Naive thymus-derived CD8-positive, alpha-beta T cell (primary cell): Measurements from ENCODE around the gene NPR1. TPM values are rescaled to one million over a fixed set of nuclear protein-coding genes. Genes with fewer than 3 reads are reported as not detected.
A peak's percentile ranks its signal among the peaks of the same experiment; 100 is the strongest.
"Not testable (repeated sequence)": the region's sequence is repeated elsewhere in the genome, so short reads cannot be mapped to it uniquely, and the experiment has no call there.

ENCODE experiments used
- ATAC-seq, 2 donors: fragments of 150-1000 bp; cut with Tn5 transposase in 1 of 2; sonication (Bioruptor Pico), chemical (Tn5 transposase) in 1 of 2; 1 replicate in 1 of 2; 2 replicates in 1 of 2; pipeline ENCODE4 v1.10.0; 2021; ENCODE audit warnings: mild to moderate bottlenecking in 2 of 2, moderate library complexity in 2 of 2
- POLR2A ChIA-PET: fragments of 350-600 bp; sonication (Branson Sonifier 250); formaldehyde crosslinking; loops from one replicate; lab custom pipeline; 2021; ENCODE audit warnings: antibody characterized with exemption; lab: Charles Lee
- DNase-seq, 10 donors: peaks; one replicate each; pipeline versions ENCODE4 v3.0.0 to v3.0.0-alpha.2; 2020 to 2022
- H3K27ac Mint-ChIP-seq, 10 donors: one replicate each; pipeline ENCODE4 v1.8.0; 2020 to 2022; ENCODE audit warnings: mild to moderate bottlenecking in 10 of 10, mixed read lengths in 10 of 10, moderate library complexity in 4 of 10, inconsistent platforms in 1 of 10
- H3K27me3 Mint-ChIP-seq, 5 donors: one replicate each; pipeline ENCODE4 v1.8.0; 2021 to 2022; ENCODE audit warnings: mixed read lengths in 5 of 5
- H3K36me3 Mint-ChIP-seq, 3 donors: one replicate each; pipeline ENCODE4 v1.8.0; 2020 to 2022; ENCODE audit warnings: mixed read lengths in 3 of 3, mild to moderate bottlenecking in 2 of 3, inconsistent platforms in 1 of 3
- H3K4me1 Mint-ChIP-seq, 4 donors: one replicate each; pipeline ENCODE4 v1.8.0; 2021 to 2022; ENCODE audit warnings: mixed read lengths in 4 of 4
- H3K4me3 Mint-ChIP-seq, 10 donors: one replicate each; pipeline ENCODE4 v1.8.0; 2020 to 2022; ENCODE audit warnings: mild to moderate bottlenecking in 10 of 10, mixed read lengths in 10 of 10, moderate library complexity in 6 of 10, inconsistent platforms in 1 of 10
- H3K9me3 Mint-ChIP-seq, 9 donors: one replicate each; pipeline ENCODE4 v1.8.0; 2020 to 2022; ENCODE audit warnings: mixed read lengths in 9 of 9, mild to moderate bottlenecking in 3 of 9, inconsistent platforms in 1 of 9, moderate library complexity in 1 of 9
- polyA plus RNA-seq, 3 donors: library from polyadenylated mRNA; unstranded; fragments of 300-500 nt; fragmentation: Illumina TruSeq; gene quantifications; one replicate each; pipeline ENCODE4 v1.2.3, GENCODE V29; 2021
- total RNA-seq, 8 experiments: library from RNA in 2 of 8; stranded (reverse) in 2 of 8; gene quantifications; one replicate each; pipeline ENCODE4 v1.2.3 and lab custom pipeline; 2021 to 2026

NPR1 gene
- total and polyA plus RNA-seq, 5 experiments from 2014 or later = not detected

DNA sequence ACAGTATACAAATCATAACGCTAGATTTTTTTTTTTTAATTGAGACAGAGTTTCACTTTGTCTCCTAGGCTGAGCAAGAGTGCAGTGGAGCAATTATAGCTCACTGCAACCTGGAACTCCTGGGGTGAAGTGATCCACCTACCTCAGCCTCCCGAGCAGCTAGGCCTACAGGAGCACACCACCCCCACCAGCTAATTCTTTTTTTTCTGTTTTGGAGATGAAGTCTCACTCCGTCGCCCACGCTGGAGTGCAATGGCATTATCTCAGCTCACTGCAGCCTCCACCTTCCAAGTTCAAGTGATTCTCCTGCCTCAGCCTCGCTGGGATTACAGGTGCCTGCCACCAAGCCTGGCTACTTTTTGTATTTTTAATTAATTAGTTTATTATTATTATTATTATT lies 21.3 kb downstream of the NPR1 start:
- DNase-seq (no peak), ATAC-seq (no peak)
- Mint-ChIP-seq H3K27me3 (peaks cover 0 to 13% (median 2%) of the 10 kb centered on the region in 5 donors), H3K4me3 (no peak overlapping the region), H3K27ac (no peak overlapping the region), H3K36me3 (no peaks in the 10 kb centered on the region), H3K4me1 (peaks cover 0 to 6% (median 3%) of the 10 kb centered on the region in 4 donors), H3K9me3 (no peaks in the 10 kb centered on the region)
- POLR2A ChIA-PET = no interaction called here

- H3K4me3 Mint-ChIP-seq = no peak overlapping the region
- H3K27me3 Mint-ChIP-seq = no peaks in the 10 kb centered on the region
- ATAC-seq (no peak), DNase-seq (no peak)
- no peaks in the 10 kb centered on the region for H3K36me3 Mint-ChIP-seq
- POLR2A ChIA-PET = no interaction called here
- H3K27ac Mint-ChIP-seq = no peak overlapping the region
- H3K4me1 Mint-ChIP-seq = no peaks in the 10 kb centered on the region
- H3K9me3 Mint-ChIP-seq = no peaks in the 10 kb centered on the region
Observed at GRCh38 chr1:153705484-153705883, 27.0 kb downstream of the NPR1 start.

GRCh38 chr1:153711026-153711425 lies 32.5 kb downstream of the NPR1 start:
- Mint-ChIP-seq H3K27me3 (peaks cover 2 to 11% (median 6%) of the 10 kb centered on the region in 5 donors), H3K4me1 (no peaks in the 10 kb centered on the region), H3K36me3 (no peaks in the 10 kb centered on the region), H3K9me3 (no peaks in the 10 kb centered on the region), H3K4me3 (no peak overlapping the region), H3K27ac (no peak overlapping the region)
- no peak for ATAC-seq
- POLR2A ChIA-PET = interaction anchor here (1.0 kb wide), 1 partner anchor 10 kb away, joined by 3 read pairs; no protein-coding TSS in a partner anchor
- no peak for DNase-seq

DNA sequence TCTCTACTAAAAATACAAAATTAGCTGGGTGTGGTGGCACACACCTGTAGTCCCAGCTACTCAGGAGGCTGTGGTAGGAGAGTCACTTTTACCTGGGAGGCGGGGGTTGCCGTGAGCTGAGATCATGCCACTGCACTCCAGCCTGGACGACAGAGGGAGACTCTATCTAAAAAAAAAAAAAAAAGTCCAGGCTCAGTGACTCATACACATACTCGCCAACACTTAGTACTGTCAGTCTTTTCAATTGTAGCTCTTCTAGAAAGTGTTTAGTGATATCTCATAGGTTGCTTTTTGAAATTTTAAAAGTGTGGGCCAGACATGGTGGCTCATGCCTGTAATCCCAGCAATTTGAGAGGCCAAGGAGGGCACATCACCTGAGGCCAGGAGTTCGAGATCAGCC lies 37.7 kb downstream of the NPR1 start:
- ATAC-seq, H3K4me1 Mint-ChIP-seq, H3K27ac Mint-ChIP-seq, H3K9me3 Mint-ChIP-seq, DNase-seq, H3K36me3 Mint-ChIP-seq, H3K4me3 Mint-ChIP-seq, POLR2A ChIA-PET: not testable (repeated sequence)
- H3K27me3 Mint-ChIP-seq = peaks cover 2 to 11% (median 5%) of the 10 kb centered on the region in 5 donors

DNA sequence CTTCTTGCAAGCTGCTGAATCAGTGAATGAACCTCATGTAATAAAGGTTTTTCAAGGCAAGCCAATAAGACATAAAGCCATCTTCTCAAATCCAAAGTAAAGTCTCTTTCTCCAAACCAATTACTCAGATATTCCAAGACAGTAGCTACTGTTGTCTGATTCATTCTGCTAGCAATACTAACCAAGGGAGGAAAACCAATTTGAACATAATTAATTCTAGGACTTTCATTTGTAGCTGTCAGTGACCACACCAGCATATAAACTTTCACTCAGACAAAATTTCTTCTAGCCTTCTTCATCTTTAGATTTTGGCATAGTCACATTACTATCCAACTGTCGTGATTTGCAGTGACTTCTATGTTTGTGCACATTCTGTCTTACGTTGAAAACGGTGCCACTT lies 38.8 kb downstream of the NPR1 start:
- Mint-ChIP-seq H3K27me3 (peaks cover 2 to 11% (median 5%) of the 10 kb centered on the region in 5 donors), H3K4me3 (no peak overlapping the region), H3K36me3 (no peaks in the 10 kb centered on the region), H3K4me1 (no peaks in the 10 kb centered on the region), H3K9me3 (no peaks in the 10 kb centered on the region), H3K27ac (no peak overlapping the region)
- ATAC-seq (no peak), DNase-seq (no peak)
- POLR2A ChIA-PET = no interaction called here

- Mint-ChIP-seq H3K9me3 (peaks cover 0 to 2% (median 0%) of the 10 kb centered on the region in 9 donors), H3K4me1 (peaks cover under 1 to 12% (median 5%) of the 10 kb centered on the region in 4 donors), H3K36me3 (no peaks in the 10 kb centered on the region), H3K27me3 (no peaks in the 10 kb centered on the region), H3K27ac (no peak overlapping the region), H3K4me3 (no peak overlapping the region)
- ATAC-seq (no peak), DNase-seq (no peak)
- POLR2A ChIA-PET = interaction anchor here (0.6 kb wide), 1 partner anchor 198 kb away, joined by 4 read pairs; no protein-coding TSS in a partner anchor
Observed at GRCh38 chr1:153723687-153724086, 45.2 kb downstream of the NPR1 start.

DNA sequence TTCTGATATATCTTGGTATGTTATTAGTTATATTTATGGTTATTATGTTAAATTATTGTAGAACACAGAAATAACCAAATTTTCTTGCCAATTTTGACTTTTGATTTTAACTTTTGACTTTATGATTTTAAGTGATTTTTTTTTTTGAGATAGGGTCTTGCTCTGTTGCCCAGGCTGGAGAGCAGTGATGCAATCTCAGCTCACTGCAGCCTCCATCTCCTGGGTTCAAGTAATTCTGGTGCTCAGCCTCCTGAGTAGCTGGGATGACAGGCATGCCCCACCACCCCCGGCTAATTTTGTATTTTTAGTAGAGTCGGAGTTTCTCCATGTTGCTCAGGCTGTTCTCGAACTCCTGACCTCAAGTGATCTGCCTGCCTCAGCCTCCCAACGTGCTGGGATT lies 46.1 kb downstream of the NPR1 start:
- not testable (repeated sequence) for H3K36me3 Mint-ChIP-seq, H3K27me3 Mint-ChIP-seq, ATAC-seq, H3K4me3 Mint-ChIP-seq, DNase-seq, H3K9me3 Mint-ChIP-seq
- POLR2A ChIA-PET = interaction anchor here (1.3 kb wide), 1 partner anchor 90 kb away, joined by 5 read pairs; the partner anchor contains the start of gene CHTOP
- peaks cover 10 to 21% (median 13%) of the 10 kb centered on the region in 4 donors for H3K4me1 Mint-ChIP-seq
- peak overlapping the region in 1 of 10 donors; percentile 34 for H3K27ac Mint-ChIP-seq

DNA sequence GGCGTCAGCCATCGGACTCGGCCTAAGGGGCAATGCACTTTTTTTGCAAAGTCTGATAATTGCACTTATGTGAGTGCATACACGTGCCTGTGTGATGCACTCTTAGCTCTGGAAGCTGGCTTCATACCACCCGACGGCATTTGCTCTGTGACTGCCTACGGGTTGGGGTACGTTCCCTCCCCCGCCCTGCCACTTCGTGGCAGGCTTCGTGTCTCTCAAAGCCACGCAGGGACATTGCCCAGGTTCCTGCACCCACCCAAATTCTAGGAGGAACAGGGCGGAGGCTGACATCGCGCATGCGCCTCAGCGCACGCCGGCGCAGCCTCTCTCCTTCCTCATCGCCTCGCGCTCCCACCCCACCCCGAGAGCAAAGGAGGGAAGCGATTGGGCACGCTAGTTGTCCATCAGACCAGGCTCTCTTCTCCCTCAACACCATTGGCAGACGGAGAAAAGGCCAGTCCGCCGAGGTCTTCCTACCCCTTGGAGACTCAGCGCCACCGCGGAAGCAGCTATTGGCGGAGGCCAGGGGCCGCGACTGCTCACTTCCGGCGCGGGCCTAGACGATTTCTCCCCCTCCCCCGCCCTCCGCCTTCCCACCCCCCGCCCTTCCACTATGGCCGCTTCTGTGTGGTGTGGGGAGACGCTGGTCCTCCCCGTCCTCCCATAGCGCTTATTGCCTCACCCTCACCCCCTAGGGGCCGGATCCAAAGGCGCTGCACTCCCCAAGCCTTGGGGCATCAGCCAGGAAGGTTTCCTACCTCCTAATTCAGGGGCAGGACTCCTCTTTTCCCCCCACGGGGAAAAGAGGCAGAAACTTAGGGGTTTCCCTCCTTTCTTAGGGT lies 49.2 kb downstream of the NPR1 start, which contains the start of gene INTS3:
INTS3 (plus strand) TSS at position 588 of the 842 bp plus-strand sequence. CDS start 585 bp downstream, outside the sequence.
- no peaks in the 10 kb centered on the region for H3K27me3 Mint-ChIP-seq
- peaks cover 0 to 7% (median 5%) of the 10 kb centered on the region in 3 donors for H3K36me3 Mint-ChIP-seq
- peaks cover 0 to 2% (median 0%) of the 10 kb centered on the region in 9 donors for H3K9me3 Mint-ChIP-seq
- peak; percentile 93 to 100 (median 99) for DNase-seq
- peak within 1 kb of the TSS; percentile 89 to 97 (median 94) for H3K4me3 Mint-ChIP-seq
- POLR2A ChIA-PET = interaction anchor here (0.7 to 1.9 kb wide), 11 partner anchors 56 to 263 kb away, joined by 3 to 18 read pairs (median 6); partner anchors contain the start of genes CHTOP, CREB3L4, ILF2 and JTB
- H3K27ac Mint-ChIP-seq = peak within 1 kb of the TSS; percentile 93 to 99 (median 98)
- peak; percentile 98 to 99 for ATAC-seq
- H3K4me1 Mint-ChIP-seq = peaks cover 14 to 41% (median 29%) of the 10 kb centered on the region in 4 donors

- Mint-ChIP-seq H3K4me3 (peak overlapping the region; percentile 89 to 97 (median 94)), H3K27me3 (no peaks in the 10 kb centered on the region), H3K27ac (peak overlapping the region; percentile 93 to 99 (median 98)), H3K36me3 (peaks cover 0 to 11% (median 5%) of the 10 kb centered on the region in 3 donors), H3K9me3 (peaks cover 0 to 2% (median 0%) of the 10 kb centered on the region in 9 donors), H3K4me1 (peaks cover 14 to 41% (median 29%) of the 10 kb centered on the region in 4 donors)
- ATAC-seq (no peak), DNase-seq (peak in 8 of 10 donors; percentile 5 to 68 (median 11))
- POLR2A ChIA-PET = interaction anchor here (0.6 to 1.9 kb wide), 10 partner anchors 48 to 249 kb away, joined by 3 to 18 read pairs (median 4); partner anchors contain the start of genes CHTOP, CREB3L4, JTB and S100A6
Observed at GRCh38 chr1:153728305-153729066, 50.0 kb downstream of the NPR1 start.

- POLR2A ChIA-PET = no interaction called here
- peak overlapping the region in 8 of 10 donors; percentile 15 to 64 (median 38) for H3K4me3 Mint-ChIP-seq
- H3K36me3 Mint-ChIP-seq = peaks cover 0 to 27% (median 7%) of the 10 kb centered on the region in 3 donors
- peaks cover 19 to 43% (median 40%) of the 10 kb centered on the region in 4 donors for H3K4me1 Mint-ChIP-seq
- no peaks in the 10 kb centered on the region for H3K27me3 Mint-ChIP-seq
- DNase-seq = no peak
- H3K9me3 Mint-ChIP-seq = peaks cover 0 to 2% (median 0%) of the 10 kb centered on the region in 9 donors
- ATAC-seq = no peak
- H3K27ac Mint-ChIP-seq = peak overlapping the region; percentile 16 to 96 (median 74)
Observed at GRCh38 chr1:153730468-153730988, 52.0 kb downstream of the NPR1 start.

GRCh38 chr1:153733970-153734369 lies 55.5 kb downstream of the NPR1 start:
- DNase-seq (no peak), ATAC-seq (no peak)
- Mint-ChIP-seq H3K4me1 (peaks cover 13 to 39% (median 32%) of the 10 kb centered on the region in 4 donors), H3K9me3 (no peaks in the 10 kb centered on the region), H3K36me3 (peaks cover 0 to 42% (median 7%) of the 10 kb centered on the region in 3 donors), H3K27ac (peak overlapping the region in 1 of 10 donors; percentile 49), H3K4me3 (no peak overlapping the region), H3K27me3 (no peaks in the 10 kb centered on the region)
- POLR2A ChIA-PET = no interaction called here
